MM.1S (cell line): ENCODE measurements around the gene LYPD3.

Source experiments
- DNase-seq: peaks from one replicate; pipeline ENCODE4 v3.0.0-alpha.2; 2015
- H2AFZ ChIP-seq: fragments of 300-600 bp; sonication (generic); 2 replicates; pipeline ENCODE4 v1.6.0; 2016; ENCODE audit warnings: antibody characterized with exemption, low read length
- H3F3A ChIP-seq: fragments of 300-600 bp; sonication (generic); 2 replicates; pipeline ENCODE4 v1.6.1; 2016; ENCODE audit warnings: mild to moderate bottlenecking, antibody characterized with exemption, low read length, moderate library complexity, mixed read lengths; ENCODE audit not compliant: insufficient read depth
- H3K27ac ChIP-seq: fragments of 300-600 bp; sonication (generic); 2 replicates; pipeline ENCODE4 v1.5.1; 2016; ENCODE audit warnings: mild to moderate bottlenecking, low read length
- H3K27me3 ChIP-seq: fragments of 300-600 bp; sonication (generic); replicated peaks from 2 replicates; pipeline ENCODE4 v1.6.0; 2016; ENCODE audit warnings: low read length; ENCODE audit not compliant: insufficient read depth
- H3K36me3 ChIP-seq: fragments of 300-600 bp; sonication (generic); replicated peaks from 2 replicates; pipeline ENCODE4 v1.6.1; 2016; ENCODE audit warnings: mild to moderate bottlenecking, low read length, mixed read lengths; ENCODE audit not compliant: insufficient read depth
- H3K4me1 ChIP-seq: fragments of 300-600 bp; sonication (generic); 2 replicates; pipeline ENCODE4 v1.6.1; 2016; ENCODE audit warnings: low read length, mixed read lengths
- H3K4me2 ChIP-seq: fragments of 300-600 bp; sonication (generic); 2 replicates; pipeline ENCODE4 v1.6.0; 2016; ENCODE audit warnings: low read depth, low read length
- H3K4me3 ChIP-seq: fragments of 300-600 bp; sonication (generic); 2 replicates; pipeline ENCODE4 v1.5.1; 2016; ENCODE audit warnings: low read length, mixed read lengths
- H3K79me2 ChIP-seq: fragments of 300-600 bp; sonication (generic); 2 replicates; pipeline ENCODE4 v1.6.1; 2016; ENCODE audit warnings: mixed run types, low read length, mixed read lengths
- H3K9ac ChIP-seq: fragments of 300-600 bp; sonication (generic); 2 replicates; pipeline ENCODE4 v1.6.1; 2016; ENCODE audit warnings: low read length, mixed read lengths
- H3K9me2 ChIP-seq: fragments of 300-600 bp; sonication (generic); replicated peaks from 2 replicates; pipeline ENCODE4 v1.6.1; 2016; ENCODE audit warnings: mild to moderate bottlenecking, low read length, mixed read lengths; ENCODE audit not compliant: insufficient read depth
- H3K9me3 ChIP-seq: fragments of 300-600 bp; sonication (generic); replicated peaks from 2 replicates; pipeline ENCODE4 v1.6.1; 2016; ENCODE audit warnings: mild to moderate bottlenecking, low read length, mixed read lengths; ENCODE audit not compliant: insufficient read depth
- H4K20me1 ChIP-seq: fragments of 300-600 bp; sonication (generic); 2 replicates; pipeline ENCODE4 v1.6.1; 2016; ENCODE audit warnings: mild to moderate bottlenecking, low read length, moderate library complexity, mixed read lengths; ENCODE audit not compliant: insufficient read depth
- EZH2 ChIP-seq: fragments of 300-600 bp; sonication (generic); optimal IDR thresholded peaks from 2 replicates; pipeline ENCODE3; 2017; ENCODE audit warnings: low read depth, mild to moderate bottlenecking, antibody characterized with exemption, low read length, mixed read lengths
- EZH2phosphoT487 ChIP-seq: fragments of 300-600 bp; sonication (generic); IDR thresholded peaks from 2 replicates; pipeline ENCODE4 v1.6.1; 2018; ENCODE audit warnings: antibody characterized with exemption, low read length
- TF ChIP-seq, protein P1 (sequence below): fragments of 300-600 bp; sonication (generic); IDR thresholded peaks from 2 replicates; pipeline ENCODE4 v1.5.1; 2016; ENCODE audit warnings: antibody characterized with exemption, low read length, mixed read lengths

LYPD3 gene

DNA sequence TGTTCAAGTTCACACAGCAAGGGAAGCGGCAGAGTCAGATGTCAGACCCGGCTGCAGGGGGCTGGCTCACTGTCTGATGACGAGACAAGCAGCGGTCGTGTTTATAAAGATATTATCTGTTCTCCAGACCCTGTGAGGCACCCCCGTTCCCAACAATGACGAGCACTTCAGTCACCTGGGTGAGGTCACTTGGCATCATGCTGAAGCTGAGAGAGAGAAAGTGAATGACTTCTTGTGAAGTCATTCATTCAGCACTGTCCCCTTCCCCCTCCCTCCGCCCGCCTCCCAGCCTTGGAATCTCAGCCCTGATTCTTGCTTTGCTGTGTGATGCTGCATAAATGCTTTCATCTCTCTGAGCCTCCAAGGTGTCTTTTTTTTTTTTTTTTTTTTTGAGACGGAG is 4.9 kb upstream of the LYPD3 start:
- no peak for DNase-seq
- Histone ChIP-seq H3K4me3 (no peak overlapping the region), H3K36me3 (no peaks in the 10 kb centered on the region), H3F3A (no peaks in the 10 kb centered on the region), H3K4me1 (no peaks in the 10 kb centered on the region), H3K9me2 (no peaks in the 10 kb centered on the region), H3K27me3 (no peaks in the 10 kb centered on the region), H3K9ac (no peak overlapping the region), H3K79me2 (no peaks in the 10 kb centered on the region), H3K4me2 (no peak overlapping the region), H3K27ac (no peak overlapping the region), H3K9me3 (no peaks in the 10 kb centered on the region), H2AFZ (no peak overlapping the region), H4K20me1 (no peaks in the 10 kb centered on the region)
- TF ChIP-seq EZH2 = no peak
- TF ChIP-seq EZH2phosphoT487 = no peak
- TF ChIP-seq, protein P1, sequence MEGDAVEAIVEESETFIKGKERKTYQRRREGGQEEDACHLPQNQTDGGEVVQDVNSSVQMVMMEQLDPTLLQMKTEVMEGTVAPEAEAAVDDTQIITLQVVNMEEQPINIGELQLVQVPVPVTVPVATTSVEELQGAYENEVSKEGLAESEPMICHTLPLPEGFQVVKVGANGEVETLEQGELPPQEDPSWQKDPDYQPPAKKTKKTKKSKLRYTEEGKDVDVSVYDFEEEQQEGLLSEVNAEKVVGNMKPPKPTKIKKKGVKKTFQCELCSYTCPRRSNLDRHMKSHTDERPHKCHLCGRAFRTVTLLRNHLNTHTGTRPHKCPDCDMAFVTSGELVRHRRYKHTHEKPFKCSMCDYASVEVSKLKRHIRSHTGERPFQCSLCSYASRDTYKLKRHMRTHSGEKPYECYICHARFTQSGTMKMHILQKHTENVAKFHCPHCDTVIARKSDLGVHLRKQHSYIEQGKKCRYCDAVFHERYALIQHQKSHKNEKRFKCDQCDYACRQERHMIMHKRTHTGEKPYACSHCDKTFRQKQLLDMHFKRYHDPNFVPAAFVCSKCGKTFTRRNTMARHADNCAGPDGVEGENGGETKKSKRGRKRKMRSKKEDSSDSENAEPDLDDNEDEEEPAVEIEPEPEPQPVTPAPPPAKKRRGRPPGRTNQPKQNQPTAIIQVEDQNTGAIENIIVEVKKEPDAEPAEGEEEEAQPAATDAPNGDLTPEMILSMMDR = no peak

DNA sequence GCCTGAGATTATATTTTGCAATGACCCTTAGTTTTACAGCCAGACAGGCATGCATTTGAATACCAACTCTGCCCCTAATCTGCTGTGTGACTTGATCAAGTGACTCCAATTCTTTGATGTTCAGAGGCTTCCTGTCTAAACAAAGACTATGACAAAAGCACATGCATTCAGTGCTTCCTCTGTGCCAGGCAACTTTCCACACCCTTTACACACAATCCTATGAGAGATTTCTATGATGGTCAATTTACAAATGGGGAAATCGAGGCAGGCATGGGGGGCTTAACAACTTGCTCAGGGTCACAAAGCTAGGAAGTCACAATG is 3.7 kb upstream of the LYPD3 start:
- Histone ChIP-seq H3K27ac (no peak overlapping the region), H3K9me3 (no peaks in the 10 kb centered on the region), H4K20me1 (no peaks in the 10 kb centered on the region), H3K36me3 (no peaks in the 10 kb centered on the region), H3K9me2 (no peaks in the 10 kb centered on the region), H3K27me3 (no peaks in the 10 kb centered on the region), H3K79me2 (no peaks in the 10 kb centered on the region), H3K9ac (no peak overlapping the region), H3K4me3 (no peak overlapping the region), H3K4me1 (peaks cover 4% of the 10 kb centered on the region; the same call in 1 of the 2 replicates), H2AFZ (no peak overlapping the region), H3F3A (no peaks in the 10 kb centered on the region), H3K4me2 (no peak overlapping the region)
- no peak for DNase-seq
- TF ChIP-seq, protein P1 = no peak
- TF ChIP-seq EZH2 = no peak
- TF ChIP-seq EZH2phosphoT487 = no peak

DNA sequence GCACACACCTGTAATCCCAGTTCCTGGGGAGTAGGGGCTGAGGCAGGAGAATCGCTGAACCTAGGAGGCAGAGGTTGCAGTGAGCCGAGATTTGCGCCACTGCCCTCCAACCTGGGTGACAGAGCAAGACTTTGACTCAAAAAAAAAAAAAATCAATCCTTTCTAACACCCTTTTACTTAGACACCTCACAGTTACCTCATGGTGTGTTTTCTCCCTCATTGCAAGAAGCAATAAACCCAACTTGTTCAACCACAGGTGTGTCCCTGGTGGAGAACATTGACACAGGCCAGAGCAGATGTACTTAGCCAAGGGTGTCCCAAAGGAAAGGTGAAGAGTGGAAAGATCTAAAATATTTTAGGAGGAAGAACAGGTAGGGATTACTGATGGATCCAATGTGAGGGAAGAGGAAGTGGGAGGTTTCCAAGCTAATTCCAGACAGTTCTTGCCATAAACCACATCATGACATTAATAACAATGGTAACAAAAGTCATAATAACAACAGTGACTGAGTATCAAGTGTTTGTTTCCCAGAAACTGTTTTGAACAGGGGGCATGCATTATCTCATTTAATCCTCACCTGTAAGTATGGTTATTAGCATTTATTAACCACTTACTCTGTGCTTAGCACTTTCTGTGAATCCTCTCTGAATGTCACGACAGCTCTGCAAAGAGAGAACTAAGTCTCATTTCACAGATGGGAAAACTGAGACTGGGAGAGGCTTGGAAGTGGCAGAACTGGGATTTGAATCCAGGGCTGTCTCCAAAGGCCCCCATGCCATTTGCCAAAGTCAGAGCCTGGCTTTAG is 3.1 kb upstream of the LYPD3 start:
- no peak for DNase-seq
- Histone ChIP-seq H3K36me3 (no peaks in the 10 kb centered on the region), H3K4me1 (peaks cover 4% of the 10 kb centered on the region; the same call in 1 of the 2 replicates), H3K9me2 (no peaks in the 10 kb centered on the region), H2AFZ (no peak overlapping the region), H3K4me3 (no peak overlapping the region), H3K4me2 (no peak overlapping the region), H3K27ac (no peak overlapping the region), H3K9ac (no peak overlapping the region), H3K9me3 (no peaks in the 10 kb centered on the region), H3F3A (no peaks in the 10 kb centered on the region), H3K27me3 (no peaks in the 10 kb centered on the region), H3K79me2 (no peaks in the 10 kb centered on the region), H4K20me1 (no peaks in the 10 kb centered on the region)
- TF ChIP-seq EZH2 (no peak), EZH2phosphoT487 (no peak)
- TF ChIP-seq, protein P1 = no peak
